GM10266 (cell line): ENCODE results near the gene TANC1.

Experiments used
- DNase-seq: peaks from one replicate; pipeline ENCODE4 v3.0.0; 2012; ENCODE audit errors: extremely low spot score
- TF ChIP-seq, protein P1 (sequence below): IDR thresholded peaks from 2 replicates; pipeline ENCODE4 v1.5.1; 2012; ENCODE audit warnings: mild to moderate bottlenecking, low read depth; ENCODE audit not compliant: control insufficient read depth, insufficient read depth; ENCODE audit errors: missing control alignments

TANC1 gene

DNA sequence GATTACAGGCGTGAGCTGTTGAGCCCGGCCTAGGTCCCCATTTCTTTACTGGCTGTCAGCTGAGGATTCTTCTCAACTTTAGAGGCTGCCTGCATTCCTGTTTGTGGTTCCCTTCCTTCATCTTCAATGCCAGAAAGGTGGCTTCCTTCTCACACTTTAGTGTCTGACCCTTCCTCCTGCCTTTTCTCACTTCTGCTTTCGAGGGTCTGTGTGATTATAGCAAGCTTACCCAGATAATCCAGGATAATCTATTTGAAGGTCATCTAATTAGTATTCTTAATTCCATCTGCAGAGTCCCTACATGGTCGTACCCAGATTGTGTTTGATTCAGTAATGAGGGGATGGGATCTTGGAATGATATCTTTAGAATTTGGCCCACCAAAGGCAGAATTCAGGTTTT lies 157.4 kb downstream of the TANC1 start:
- DNase-seq = no peak
- TF ChIP-seq, protein P1, sequence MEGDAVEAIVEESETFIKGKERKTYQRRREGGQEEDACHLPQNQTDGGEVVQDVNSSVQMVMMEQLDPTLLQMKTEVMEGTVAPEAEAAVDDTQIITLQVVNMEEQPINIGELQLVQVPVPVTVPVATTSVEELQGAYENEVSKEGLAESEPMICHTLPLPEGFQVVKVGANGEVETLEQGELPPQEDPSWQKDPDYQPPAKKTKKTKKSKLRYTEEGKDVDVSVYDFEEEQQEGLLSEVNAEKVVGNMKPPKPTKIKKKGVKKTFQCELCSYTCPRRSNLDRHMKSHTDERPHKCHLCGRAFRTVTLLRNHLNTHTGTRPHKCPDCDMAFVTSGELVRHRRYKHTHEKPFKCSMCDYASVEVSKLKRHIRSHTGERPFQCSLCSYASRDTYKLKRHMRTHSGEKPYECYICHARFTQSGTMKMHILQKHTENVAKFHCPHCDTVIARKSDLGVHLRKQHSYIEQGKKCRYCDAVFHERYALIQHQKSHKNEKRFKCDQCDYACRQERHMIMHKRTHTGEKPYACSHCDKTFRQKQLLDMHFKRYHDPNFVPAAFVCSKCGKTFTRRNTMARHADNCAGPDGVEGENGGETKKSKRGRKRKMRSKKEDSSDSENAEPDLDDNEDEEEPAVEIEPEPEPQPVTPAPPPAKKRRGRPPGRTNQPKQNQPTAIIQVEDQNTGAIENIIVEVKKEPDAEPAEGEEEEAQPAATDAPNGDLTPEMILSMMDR = no peak

DNA sequence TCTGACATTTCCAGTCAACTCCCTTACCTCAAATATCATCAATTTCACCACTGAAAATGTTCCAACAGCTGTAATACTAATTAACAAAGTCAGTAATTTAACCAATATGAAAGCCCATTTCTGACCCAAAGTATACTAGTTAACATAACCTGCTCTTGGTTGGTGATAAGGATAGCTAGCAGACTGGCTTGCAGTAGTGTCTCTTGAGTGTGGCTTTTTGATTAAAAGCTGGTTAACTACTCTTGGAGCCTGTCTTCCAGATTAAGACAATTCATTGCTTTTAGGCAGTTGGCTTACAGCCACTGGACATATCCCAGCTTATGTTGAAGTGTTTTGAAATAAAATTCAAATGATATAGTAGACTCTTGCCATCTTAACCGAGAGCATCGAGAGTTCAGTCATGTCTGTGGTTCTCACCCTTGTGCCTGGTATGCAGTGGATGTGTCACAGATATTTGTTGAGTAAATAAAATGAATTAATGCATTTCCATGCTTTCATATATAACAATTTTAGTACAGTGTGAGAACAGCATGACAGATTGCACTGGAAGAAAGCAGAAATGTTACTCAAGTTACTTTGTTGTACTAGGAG lies 158.1 kb downstream of the TANC1 start:
- no peak for DNase-seq
- TF ChIP-seq, protein P1 = no peak

DNA sequence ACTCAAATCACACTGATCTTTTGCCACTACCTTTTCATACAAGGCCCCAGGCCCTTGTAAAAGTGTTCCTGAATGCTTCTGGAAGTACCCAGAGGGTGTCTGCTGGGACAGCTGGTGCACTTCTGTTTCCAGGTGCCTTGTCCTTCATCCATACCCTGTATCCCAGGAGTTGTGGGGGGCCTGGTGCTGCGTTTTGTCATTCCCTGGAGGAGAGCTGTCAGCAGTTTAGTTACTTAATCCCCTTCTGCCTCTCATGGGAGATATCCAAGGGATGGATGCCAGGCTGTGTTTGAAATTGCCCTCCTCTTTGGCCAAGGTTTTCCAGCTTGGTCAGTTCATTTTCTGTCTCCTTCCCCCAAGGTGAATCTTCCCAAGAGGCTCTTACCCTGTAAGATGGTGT lies 159.8 kb downstream of the TANC1 start:
- no peak for DNase-seq
- TF ChIP-seq, protein P1 = no peak

DNA sequence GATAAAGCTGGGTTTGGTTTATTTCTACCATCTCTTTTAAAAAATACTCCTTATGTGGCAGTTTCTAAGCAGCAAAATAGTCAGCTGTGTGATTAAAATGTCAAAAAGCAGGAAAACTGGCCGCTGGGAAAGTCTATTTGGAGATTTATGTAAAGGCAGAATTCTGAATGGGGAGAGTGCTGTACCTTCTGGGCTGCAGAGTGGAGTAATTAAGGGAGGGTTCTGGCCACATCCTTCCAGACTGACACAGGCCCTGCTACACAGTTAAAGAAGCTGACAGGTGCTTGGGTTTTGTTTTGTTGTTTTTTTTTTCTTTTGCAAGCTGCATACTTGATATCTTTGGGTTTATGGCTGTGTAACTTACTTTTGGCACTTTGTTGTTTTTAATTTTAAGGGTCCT lies 160.8 kb downstream of the TANC1 start:
- no peak for DNase-seq
- TF ChIP-seq, protein P1 = no peak

DNA sequence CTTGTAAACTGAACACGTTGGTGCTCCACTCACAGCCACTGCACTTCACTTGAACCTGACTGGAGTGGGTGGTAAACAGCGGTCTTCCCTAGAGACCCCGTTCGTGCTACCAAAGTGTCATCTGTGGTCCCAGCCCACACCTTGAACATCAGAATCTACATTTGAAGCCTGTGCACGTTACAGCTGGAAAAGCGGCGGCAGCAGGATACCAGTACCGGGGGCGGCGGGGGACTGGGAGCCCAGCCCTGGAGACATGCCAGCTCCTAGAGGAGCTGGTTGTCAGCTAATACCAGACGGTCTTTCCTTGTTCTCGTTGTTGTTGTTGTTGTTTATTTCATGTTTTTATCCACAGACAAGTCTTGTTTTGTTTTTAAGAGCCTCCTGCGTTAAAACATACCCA lies 161.4 kb downstream of the TANC1 start:
- no peak for DNase-seq
- TF ChIP-seq, protein P1 = no peak

DNA sequence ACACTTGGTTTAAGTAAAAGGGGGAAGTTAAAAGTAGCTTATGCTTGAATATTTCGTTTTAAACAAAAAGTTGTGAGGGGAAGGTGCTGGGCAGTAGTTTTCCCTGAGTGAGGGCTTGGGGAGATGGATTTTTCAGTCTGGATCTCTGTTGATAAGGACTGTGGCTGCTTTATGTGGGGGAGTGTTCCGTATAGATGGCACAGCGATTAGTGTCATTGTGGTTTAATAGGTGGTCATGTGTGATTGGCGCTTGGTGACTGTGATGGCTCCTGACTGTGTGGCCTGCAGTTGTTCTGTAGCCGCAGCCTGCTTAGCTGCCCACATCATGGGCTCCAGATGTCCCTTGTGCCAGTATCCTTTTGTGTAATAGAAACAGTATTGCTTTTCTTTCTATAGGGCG lies 161.9 kb downstream of the TANC1 start:
- no peak for DNase-seq
- TF ChIP-seq, protein P1 = no peak

DNA sequence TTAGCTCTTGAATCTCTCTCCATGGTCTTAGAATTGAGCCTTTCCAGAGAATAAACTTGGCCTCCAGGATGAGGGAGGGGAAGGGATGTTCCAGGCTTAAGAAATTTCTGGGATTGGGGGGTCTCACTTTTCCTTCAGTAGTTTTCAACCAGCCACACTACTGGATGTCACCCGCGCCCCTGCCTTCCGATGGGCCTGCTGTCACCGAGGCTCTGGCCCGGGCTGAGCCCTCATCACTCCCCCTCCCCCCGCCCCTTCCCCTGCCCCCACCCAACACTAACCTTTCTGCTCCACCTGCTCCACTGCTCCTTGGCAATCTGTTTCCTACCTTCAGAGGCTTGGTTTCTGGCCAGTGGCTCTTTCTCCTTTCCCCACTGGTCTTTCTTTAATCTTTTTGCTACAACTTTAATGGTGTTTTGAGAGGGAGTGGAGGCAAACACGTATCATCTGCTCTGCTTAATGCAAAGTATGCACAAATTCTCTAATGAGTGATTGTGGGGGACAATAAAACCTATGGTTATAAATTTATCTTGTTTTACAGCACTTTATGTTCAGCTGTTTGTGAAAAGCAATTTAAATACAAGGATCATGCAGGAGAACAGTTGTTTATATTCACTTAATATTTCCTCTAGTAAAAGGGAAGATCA lies 162.9 kb downstream of the TANC1 start:
- DNase-seq = no peak
- TF ChIP-seq, protein P1 = no peak
